HL-60/S4 (cell line): ENCODE measurements around the gene WHRN.

ENCODE experiments used
- in situ Hi-C: fragments of 300-500 bp; cut with MboI; formaldehyde crosslinking; loops from 2 replicates; pipeline ENCODE4 v1.14.3; 2022; ENCODE audit warnings: low sequenced_read_pairs

WHRN gene

GRCh38 chr9:114387680-114388356 lies 117.5 kb downstream of the WHRN start, which contains the start of gene AKNA:
Gene AKNA, minus strand, starts transcription at chr9:114387982. Its CDS starts 6,649 bp downstream, at chr9:114381333.
- in situ Hi-C loops: no loop called here

GRCh38 chr9:114386886-114387679 lies 118.2 kb downstream of the WHRN start:
- in situ Hi-C loops: no loop called here

- in situ Hi-C loops: no loop called here
Measured at GRCh38 chr9:114386361-114386885, 118.8 kb downstream of the WHRN start.

DNA sequence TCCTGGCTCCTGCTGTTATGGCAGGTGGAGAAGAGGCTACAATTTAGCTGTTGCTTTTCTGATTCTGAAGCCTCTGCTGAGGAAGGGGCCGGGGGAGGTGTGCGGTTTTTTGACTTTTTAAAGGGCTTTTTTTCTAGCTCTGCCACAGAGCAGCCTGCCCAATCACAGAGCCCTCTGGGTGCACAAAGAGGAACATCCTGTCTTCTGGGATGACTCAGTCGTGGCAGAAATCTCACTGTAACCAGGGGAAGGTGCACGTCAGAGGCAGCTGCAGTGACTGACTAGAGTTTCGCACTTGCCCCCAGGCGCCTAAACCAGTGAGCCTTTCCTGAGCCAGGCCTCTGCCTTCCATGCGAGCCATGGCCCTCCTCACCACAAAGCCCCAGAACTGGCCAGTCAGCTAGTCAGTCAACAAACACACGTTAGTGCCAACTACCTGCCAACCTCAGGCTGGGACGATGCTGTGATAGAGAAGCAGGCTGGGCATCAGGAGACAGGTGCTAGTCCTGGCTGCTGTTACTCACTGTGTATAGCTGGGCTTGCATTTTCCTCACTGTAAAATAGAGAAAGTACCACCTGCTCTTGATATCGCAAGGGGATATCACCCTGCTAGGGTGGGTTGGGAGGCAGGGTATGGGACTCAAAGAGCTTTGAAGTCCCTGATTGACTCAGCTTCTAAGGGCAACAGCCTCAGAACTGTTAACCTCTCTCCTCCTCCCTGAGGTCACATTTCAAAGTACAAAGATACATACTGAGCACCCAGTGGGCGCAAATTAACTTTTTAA lies 119.7 kb downstream of the WHRN start:
- in situ Hi-C loops: no loop called here

- in situ Hi-C loops: no loop called here
Measured at GRCh38 chr9:114384836-114385396, 120.4 kb downstream of the WHRN start.

- in situ Hi-C loops: no loop called here
Measured at GRCh38 chr9:114384341-114384740, 120.9 kb downstream of the WHRN start.

DNA sequence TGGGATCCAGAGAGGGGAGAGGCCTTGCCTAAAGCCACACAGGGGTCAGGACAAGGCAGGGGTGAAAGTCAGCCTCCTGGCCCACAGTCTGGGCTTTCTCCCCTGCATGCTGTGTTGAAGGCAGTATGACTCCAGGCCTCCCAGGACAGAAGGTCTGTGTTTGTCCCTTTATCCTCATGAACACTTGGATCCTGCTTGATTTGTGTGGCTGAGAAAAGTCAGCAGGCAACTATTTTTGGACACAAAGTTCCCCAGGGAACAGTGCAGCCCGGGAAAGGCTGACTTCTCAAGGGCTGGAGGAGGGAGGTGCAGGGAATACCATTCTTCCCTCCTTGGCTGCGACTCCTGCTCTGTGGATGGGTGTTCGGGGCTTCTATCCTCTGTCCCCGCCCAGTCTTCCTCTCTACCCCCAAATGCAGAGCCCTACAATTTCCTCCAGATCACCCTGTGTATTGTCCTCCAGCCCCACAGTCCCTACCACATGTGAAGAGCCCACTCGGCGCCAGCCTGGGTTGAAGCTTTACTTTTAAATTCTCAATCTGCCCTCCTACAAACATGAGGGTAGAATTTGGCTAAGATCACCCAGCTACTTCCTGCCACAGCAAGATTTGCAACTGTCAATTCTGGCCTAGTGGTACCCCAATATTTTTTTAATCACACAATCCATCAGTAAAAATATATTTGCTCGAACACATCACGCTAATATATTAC lies 121.6 kb downstream of the WHRN start:
- in situ Hi-C loops: no loop called here

DNA sequence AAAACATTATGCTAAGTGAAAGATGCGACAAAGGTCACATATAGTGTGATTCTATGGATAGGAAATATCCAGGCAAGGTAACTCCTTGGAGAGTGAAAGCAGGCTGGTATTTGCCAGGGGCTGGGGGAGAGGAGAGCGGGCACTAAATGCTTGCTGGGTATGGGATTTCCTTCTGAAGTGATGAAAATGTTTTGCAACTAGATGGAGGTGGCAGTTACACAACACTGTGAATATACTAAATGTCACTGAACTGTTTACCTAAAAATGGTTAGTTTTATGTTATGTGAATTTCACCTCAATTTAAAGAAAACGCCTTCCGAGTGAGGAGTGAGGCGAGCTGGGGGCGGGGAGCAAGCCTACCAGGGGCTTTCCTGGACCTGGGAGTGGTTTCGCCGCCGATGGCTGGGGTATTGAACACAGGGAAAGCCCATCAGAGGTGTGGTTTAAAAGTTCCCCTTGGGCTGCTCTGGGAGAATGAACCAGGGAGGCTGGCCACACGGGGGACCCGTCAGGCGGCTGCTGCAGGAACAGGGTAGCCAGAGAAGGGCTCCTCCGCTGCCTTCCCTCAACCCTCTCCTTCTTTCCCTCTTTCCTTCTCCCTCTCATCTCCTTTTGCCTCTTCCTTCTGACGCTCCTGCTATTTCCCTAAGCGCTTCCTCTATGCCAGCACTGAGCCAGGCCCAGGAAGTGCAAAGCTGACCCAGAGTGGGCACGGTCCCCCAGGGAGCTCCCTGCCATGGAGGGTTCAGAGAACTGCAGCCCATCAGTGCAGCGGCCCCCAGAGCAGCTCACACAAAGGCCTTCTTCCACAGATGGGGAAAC lies 122.4 kb downstream of the WHRN start:
- in situ Hi-C loops: no loop called here

DNA sequence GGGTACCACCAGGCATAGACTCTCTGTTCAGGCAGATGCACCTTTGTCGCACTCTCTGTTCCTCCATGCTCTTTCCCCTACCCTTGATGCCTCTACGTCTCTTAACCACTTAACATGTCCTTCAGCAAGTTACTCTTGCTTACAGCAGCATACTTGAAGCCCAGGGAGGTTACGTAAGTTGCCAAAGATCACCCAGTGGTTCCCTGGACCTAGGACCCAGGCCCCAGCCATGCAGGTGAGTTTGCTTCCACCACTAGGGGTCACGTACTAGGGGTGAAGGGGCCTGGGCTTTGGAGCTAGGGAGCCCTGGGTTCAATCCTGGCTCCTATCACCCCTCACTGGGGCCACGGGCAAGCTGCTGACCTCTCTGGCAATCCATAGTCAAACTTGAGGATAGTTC lies 126.4 kb downstream of the WHRN start:
- in situ Hi-C loops: no loop called here

GRCh38 chr9:114378016-114378415 lies 127.3 kb downstream of the WHRN start:
- in situ Hi-C loops: no loop called here

- in situ Hi-C loops: no loop called here
Measured at GRCh38 chr9:114376586-114377445, 128.5 kb downstream of the WHRN start.

DNA sequence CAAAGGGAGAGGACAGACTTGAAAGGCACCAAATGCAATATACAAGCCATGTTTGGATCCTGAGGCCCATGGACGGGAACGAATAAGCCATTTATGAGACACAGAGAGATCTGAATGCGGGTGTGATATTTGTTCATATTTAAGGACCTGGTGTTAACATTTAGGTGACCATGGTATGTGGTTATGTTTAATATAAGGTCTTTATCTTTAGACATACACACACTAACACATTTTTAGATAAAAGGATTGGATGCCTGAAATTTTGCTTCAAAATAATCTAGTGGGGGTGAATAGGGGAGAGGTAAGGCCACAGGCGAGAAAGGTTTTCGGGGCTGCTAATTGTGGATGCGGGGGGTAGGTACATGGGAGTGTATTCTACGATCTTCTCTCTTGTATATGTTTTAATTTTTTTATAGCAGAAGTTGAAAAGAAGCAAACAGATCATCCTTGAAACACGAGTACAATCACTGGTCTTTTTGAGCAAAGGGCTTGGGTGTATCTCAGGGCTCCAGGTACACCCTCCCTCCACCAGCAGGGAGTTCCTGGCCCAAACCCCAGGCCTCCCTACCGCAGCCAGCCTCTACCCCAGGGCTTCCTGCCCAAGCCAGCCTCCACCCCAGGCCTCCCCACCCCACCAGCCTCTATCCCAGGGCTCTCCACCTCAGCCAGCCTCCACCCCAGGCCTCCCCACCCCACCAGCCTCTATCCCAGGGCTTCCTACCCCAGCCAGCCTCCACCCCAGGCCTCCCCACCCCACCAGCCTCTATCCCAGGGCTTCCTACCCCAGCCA lies 129.7 kb downstream of the WHRN start:
- in situ Hi-C loops: no loop called here

- in situ Hi-C loops: no loop called here
Measured at GRCh38 chr9:114374936-114375335, 130.3 kb downstream of the WHRN start.

DNA sequence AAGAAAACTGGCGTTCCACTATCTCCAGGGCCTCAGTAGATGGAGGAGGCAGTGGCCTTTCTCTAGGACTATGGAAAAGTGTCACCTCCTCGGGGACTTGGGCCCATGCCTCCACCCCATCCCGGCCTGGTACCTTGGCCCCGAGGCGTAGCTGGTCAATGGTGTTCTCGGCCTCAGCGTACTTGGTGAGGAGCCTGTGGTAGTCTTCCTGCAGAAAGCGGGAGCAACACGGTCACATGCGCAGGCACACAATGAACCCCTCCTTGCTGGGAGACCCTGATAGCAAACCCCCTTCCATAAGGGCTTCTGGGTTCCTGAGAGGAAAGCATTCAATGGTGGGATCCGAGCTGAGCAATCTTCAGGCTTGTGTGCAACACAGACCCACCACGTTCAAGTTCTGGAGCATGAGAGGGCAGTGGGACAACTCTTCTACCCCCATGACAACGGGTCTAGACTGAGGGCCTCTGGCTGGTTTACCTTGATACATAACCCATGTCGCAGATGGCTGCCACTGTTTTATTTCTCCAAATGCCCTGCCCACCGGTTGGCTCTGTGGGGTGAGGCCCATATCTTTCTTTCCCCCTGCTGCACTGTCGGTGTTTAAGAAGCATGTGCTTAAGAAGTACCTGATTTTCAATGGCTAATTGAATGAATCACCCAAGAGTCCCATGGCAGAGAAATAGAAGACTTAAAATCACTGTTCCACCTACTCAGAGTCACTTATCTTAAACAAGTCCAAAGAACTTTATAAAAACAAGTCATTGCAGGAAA lies 131.1 kb downstream of the WHRN start:
- in situ Hi-C loops: no loop called here

GRCh38 chr9:114372921-114373448 lies 132.3 kb downstream of the WHRN start:
- in situ Hi-C loops: no loop called here

GRCh38 chr9:114371973-114372917 lies 133.0 kb downstream of the WHRN start:
- in situ Hi-C loops: no loop called here
